Bronchial epithelial cell (primary cell): ENCODE measurements around the gene CACNA2D1. TPM values are rescaled to one million over a fixed set of nuclear protein-coding genes. Genes with fewer than 3 reads are reported as not detected.
"Not testable (repeated sequence)": the region's sequence is repeated elsewhere in the genome, so short reads cannot be mapped to it uniquely, and the experiment has no call there.

Experiments used
- DNase-seq: peaks from one replicate; pipeline ENCODE4 v3.0.0-alpha.2; 2010; ENCODE audit warnings: low read depth
- FAIRE-seq: peaks from 2 replicates; lab custom pipeline; 2011; peaks lifted over from hg19 to GRCh38; lab: Jason Lieb, UNC
- H3K27me3 ChIP-seq: 2 replicates; pipeline ENCODE4 v1.5.1; 2011; ENCODE audit warnings: low read length; ENCODE audit not compliant: control insufficient read depth, insufficient read depth
- H3K36me3 ChIP-seq: 2 replicates; pipeline ENCODE4 v1.5.1; 2011; ENCODE audit warnings: low read length; ENCODE audit not compliant: control insufficient read depth, insufficient read depth
- H3K4me3 ChIP-seq: 2 replicates; pipeline ENCODE4 v1.5.1; 2011; ENCODE audit warnings: mild to moderate bottlenecking, low read depth, low read length, control low read depth
- total RNA-seq: library from RNA; depleted of rRNA; stranded (reverse); fragments of >200 nt; gene quantifications from 2 replicates; pipeline ENCODE4 v1.2.1, GENCODE V29; 2014
- TF ChIP-seq, protein P1 (sequence below): IDR thresholded peaks from 2 replicates; pipeline ENCODE4 v1.5.1; 2011; ENCODE audit warnings: mild to moderate bottlenecking, moderate library complexity, low read length, control low read depth, inconsistent platforms; ENCODE audit not compliant: insufficient read depth, severe bottlenecking

The CACNA2D1 gene
- total RNA-seq, 1 donor from 2014 or later = 1.1 TPM

DNA sequence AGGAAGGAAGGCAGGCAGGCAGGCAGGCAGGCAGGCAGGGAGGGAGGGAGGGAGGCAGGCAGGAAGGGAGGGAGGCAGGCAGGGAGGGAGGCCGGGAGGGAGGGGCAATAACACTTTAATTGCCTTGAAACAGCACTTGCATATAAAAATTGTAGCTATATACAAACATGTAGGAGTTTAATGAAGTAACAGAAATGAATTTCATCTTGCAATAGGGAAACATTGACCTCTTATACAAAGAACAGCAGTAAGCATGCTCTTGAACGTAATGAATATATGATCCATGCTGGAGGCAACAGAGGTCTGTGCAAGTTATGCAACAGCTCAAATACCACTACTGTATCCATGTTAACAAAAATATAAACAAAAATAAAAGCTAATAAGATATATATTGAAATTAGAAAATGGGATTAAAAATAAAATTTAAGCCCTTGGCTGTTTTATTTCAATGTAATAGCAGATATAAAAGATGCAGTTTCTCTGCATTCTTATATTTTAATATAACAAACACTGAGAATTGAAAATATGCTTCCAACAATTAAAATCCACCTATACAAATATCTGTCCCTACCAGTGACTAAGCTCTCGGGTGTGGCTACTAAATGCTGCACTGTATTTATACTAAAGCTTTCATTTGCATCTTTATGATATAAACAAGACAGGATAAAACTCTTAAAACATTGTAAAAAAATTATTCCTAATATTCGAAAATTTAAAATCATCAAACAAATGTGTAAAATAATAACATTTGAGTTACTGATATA, 50.3 kb downstream of the CACNA2D1 start:
- no peak for FAIRE-seq
- TF ChIP-seq, protein P1, sequence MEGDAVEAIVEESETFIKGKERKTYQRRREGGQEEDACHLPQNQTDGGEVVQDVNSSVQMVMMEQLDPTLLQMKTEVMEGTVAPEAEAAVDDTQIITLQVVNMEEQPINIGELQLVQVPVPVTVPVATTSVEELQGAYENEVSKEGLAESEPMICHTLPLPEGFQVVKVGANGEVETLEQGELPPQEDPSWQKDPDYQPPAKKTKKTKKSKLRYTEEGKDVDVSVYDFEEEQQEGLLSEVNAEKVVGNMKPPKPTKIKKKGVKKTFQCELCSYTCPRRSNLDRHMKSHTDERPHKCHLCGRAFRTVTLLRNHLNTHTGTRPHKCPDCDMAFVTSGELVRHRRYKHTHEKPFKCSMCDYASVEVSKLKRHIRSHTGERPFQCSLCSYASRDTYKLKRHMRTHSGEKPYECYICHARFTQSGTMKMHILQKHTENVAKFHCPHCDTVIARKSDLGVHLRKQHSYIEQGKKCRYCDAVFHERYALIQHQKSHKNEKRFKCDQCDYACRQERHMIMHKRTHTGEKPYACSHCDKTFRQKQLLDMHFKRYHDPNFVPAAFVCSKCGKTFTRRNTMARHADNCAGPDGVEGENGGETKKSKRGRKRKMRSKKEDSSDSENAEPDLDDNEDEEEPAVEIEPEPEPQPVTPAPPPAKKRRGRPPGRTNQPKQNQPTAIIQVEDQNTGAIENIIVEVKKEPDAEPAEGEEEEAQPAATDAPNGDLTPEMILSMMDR = no peak
- H3K4me3 ChIP-seq = no peak overlapping the region
- DNase-seq = no peak
- no peaks in the 10 kb centered on the region for H3K36me3 ChIP-seq
- no peaks in the 10 kb centered on the region for H3K27me3 ChIP-seq

DNA sequence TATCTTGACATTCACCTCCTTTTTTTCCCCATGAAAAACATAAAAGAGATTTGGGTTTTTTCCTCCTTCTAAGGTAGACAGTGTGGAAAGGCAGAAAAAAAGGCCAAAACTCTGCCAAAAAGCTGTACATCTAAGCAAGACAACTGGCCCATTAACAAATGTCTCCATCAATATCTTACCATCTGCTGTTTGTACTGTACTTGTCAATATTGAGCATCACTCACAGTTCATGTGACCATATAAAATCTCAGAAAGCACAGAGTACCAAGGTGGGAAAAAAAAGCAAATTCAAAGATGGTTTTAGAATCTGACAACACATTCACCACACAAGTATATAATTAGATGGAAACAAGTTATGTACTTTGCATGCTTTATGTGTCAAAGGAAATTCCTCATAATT, 52.6 kb downstream of the CACNA2D1 start:
- FAIRE-seq = no peak

DNA sequence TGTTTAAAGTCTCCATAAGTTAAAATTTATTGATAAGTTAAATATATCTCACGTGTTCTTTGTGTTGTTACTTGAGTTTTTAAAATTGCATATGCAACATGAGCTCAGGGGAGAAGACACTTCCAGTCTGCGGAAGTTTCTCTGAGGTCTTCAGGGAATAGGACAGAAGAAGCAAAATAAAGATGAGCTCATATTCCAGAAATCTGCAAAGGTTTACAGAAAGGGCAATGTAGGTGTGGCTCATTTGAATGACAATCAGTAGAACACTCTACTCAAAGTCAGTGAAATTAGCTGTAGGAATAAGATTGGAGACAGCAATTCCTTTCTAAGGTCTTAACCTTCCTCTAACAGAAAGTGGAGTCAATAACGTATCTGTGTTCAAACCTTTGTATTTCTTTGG, 53.7 kb downstream of the CACNA2D1 start:
- H3K4me3 ChIP-seq = no peak overlapping the region
- FAIRE-seq = no peak
- TF ChIP-seq, protein P1 = no peak
- no peaks in the 10 kb centered on the region for H3K27me3 ChIP-seq
- no peak for DNase-seq
- H3K36me3 ChIP-seq = no peaks in the 10 kb centered on the region

More for the DNA sequence above, 52.6 kb downstream of the CACNA2D1 start:
- Histone ChIP-seq H3K4me3 (no peak overlapping the region), H3K27me3 (no peaks in the 10 kb centered on the region), H3K36me3 (no peaks in the 10 kb centered on the region)
- TF ChIP-seq, protein P1 = no peak
- DNase-seq = no peak

DNA sequence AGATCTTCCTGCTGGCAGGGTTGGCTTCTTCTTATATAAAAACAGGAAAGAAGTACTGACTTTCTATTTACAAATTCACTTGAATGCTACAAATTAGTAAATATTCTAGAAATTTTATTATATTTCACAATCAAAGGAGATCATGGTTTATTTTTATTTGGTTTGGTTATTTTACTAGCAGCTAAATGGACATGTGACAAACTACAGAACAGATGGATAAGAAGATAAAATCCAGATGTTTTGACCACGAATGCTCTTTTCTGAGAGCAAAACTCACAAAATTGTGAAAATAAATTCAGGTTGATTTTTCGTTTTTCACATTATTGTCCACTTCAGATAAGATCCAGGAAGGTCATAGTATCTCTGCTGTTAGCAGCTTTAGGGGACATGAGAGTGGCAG, 55.4 kb downstream of the CACNA2D1 start:
- H3K27me3 ChIP-seq = no peaks in the 10 kb centered on the region
- DNase-seq (no peak), FAIRE-seq (no peak)
- TF ChIP-seq, protein P1 = no peak
- H3K4me3 ChIP-seq = no peak overlapping the region
- no peaks in the 10 kb centered on the region for H3K36me3 ChIP-seq

DNA sequence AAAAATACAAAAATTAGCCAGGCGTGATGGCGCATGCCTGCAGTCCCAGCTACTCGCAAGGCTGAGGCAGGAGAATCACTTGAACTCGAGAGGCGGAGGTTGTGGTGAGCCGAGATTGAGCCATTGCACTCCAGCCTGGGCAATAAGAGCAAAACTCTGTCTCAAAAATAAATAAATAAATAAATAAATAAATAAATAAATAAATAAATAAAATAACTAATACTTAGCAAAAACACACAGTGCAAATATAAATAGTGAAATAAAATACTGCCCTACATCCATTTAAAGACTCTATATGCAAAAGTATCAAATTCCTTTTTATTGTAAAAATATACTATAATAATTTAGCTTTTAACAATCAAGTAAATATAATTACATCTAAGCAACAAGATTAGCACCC, 57.0 kb downstream of the CACNA2D1 start:
- H3K36me3 ChIP-seq, H3K27me3 ChIP-seq, FAIRE-seq: not testable (repeated sequence)

DNA sequence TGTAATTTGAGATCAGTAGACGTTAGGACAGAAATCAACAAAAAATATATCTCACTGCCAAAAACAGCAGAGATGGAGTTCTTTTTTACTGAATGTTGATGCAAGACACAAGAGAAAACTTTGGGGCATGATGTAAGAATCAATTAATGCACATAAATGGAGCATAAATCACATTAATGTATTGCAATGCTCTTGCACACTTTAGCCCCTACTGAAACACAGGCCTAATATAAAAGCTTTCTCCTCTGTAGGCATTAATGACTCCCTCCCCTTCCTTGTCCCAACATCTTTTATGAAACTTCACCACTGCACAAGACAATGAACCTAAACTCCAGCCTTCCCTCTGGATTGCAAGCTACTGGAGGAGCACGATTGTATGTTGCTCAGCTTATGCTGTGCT, 58.8 kb downstream of the CACNA2D1 start:
- no peaks in the 10 kb centered on the region for H3K36me3 ChIP-seq
- TF ChIP-seq, protein P1 = no peak
- H3K4me3 ChIP-seq = no peak overlapping the region
- FAIRE-seq = no peak
- H3K27me3 ChIP-seq = no peaks in the 10 kb centered on the region
- no peak for DNase-seq

More for the DNA sequence above, 57.0 kb downstream of the CACNA2D1 start:
- DNase-seq, H3K4me3 ChIP-seq: not testable (repeated sequence)
